Hepatocyte (in vitro differentiated cells): ENCODE data around the gene SPINK8.

ENCODE experiments used
- EZH2 ChIP-seq: fragments of 200-600 bp; sonication (generic); IDR thresholded peaks from 2 replicates; pipeline ENCODE4 v1.6.1; 2016; ENCODE audit warnings: antibody characterized with exemption, mild to moderate bottlenecking, borderline replicate concordance
- EZH2phosphoT487 ChIP-seq: fragments of 200-600 bp; sonication (generic); IDR thresholded peaks from one replicate; pipeline ENCODE4 v1.6.1; 2018; ENCODE audit warnings: antibody characterized with exemption, mild to moderate bottlenecking, low read depth, moderate library complexity; ENCODE audit not compliant: unreplicated experiment, severe bottlenecking
- TF ChIP-seq, protein P1 (sequence below): fragments of 200-600 bp; sonication (generic); IDR thresholded peaks from 2 replicates; pipeline ENCODE4 v1.5.1; 2016; ENCODE audit warnings: antibody characterized with exemption, mild to moderate bottlenecking; ENCODE audit not compliant: poor library complexity

- TF ChIP-seq EZH2phosphoT487 (no peak), EZH2 (no peak)
- TF ChIP-seq, protein P1, sequence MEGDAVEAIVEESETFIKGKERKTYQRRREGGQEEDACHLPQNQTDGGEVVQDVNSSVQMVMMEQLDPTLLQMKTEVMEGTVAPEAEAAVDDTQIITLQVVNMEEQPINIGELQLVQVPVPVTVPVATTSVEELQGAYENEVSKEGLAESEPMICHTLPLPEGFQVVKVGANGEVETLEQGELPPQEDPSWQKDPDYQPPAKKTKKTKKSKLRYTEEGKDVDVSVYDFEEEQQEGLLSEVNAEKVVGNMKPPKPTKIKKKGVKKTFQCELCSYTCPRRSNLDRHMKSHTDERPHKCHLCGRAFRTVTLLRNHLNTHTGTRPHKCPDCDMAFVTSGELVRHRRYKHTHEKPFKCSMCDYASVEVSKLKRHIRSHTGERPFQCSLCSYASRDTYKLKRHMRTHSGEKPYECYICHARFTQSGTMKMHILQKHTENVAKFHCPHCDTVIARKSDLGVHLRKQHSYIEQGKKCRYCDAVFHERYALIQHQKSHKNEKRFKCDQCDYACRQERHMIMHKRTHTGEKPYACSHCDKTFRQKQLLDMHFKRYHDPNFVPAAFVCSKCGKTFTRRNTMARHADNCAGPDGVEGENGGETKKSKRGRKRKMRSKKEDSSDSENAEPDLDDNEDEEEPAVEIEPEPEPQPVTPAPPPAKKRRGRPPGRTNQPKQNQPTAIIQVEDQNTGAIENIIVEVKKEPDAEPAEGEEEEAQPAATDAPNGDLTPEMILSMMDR: no peak
These were observed 11.5 kb upstream of the SPINK8 start for GRCh38 chr3:48344867-48345507.
